NCI-H2081 (cell line): ENCODE data around the gene ETV3L.
"Not testable (repeated sequence)": the region's sequence is repeated elsewhere in the genome, so short reads cannot be mapped to it uniquely, and the experiment has no call there.

ENCODE experiments used
- DNase-seq, 2 experiments: peaks; one replicate each; lab custom pipeline; 2025; lab: John Stamatoyannopoulos, UW

The ETV3L gene

DNA sequence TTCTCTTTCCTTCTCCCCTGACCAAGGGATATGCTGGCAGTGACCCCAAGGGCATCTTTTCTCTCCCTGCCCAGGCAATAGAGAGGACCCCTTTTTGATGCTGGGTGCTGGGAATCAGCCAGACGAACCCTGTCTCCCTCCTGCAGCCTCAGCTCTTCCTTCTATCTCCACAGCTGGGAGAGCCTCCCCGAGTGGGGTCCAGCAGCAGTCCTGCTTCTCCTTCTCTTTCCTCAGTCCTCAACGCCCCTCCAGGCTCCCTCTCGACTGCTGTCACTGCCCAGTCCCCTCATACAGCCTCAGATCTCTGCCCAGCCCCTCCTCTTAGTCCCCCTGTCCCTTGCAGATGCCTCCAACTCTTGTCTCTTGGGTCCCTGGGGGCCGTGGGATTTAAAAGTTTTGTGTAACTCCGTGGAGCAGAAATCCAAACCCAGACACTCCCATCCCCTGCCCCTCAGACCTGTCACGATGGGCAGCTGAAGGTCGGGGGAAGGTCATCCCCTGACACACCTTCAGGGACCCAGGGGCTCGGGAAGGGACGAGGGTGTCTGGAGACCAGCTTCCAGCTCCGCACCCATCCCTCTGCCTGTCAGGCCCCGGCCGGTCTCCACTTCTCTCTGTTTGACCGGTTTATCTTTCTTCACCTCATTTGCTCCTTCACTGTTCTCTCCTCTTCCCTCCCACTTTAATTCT lies 5.8 kb upstream of the ETV3L start:
- DNase-seq, result no peak

DNA sequence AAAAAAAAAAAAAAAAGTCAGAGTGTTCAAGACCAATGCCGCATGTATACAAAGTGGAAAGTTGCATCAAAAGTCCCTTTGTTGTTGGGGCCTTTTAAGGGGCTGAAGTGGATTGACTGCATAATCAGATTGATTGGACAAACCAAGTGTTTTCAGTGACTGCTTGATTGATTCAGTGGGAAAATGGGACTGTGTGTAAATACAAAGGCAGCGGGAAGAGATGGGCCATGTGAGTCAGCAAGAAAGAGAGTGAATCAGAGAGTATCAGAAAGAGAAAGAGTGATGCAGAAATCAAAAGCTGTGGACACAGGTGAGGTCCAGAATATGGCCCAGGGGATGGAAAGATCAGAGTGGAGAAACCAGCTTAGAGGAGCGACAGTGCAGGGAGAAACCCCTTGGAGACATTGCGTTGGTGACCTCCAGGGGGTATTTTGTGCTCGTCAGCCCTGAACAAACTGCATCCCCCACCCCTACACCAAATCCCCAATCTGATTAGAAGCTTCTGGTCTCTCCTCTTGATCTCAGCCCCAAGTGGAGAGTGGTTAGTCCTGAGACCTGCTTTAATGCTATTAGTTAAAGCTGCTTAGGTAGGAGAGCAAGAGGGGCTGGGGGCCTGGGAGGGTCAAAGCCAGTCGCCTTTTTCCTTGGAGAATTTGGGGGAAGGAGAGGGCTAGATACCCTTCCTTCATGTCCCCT lies 5.1 kb upstream of the ETV3L start:
- no peak for DNase-seq

DNA sequence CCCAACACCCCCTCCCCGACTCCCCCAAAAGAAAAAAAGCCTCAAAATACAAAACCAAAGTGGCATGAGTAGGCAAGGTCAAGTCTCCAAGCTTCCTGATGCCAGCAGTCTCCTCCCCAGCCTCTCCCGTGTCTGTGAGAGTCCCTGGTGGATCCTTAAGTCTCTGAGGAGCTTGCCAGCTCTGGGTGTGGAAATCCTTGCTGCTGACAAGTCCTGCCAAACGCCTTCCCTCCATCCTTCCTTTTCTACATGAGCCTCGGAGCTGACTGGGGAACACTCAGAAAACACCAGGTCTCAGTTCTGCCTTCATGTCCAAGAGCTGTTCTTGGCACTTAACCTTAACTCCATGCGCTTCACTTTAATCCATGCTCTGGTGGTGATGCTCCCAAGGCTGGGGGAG lies 3.7 kb upstream of the ETV3L start:
- DNase-seq, result no peak

DNA sequence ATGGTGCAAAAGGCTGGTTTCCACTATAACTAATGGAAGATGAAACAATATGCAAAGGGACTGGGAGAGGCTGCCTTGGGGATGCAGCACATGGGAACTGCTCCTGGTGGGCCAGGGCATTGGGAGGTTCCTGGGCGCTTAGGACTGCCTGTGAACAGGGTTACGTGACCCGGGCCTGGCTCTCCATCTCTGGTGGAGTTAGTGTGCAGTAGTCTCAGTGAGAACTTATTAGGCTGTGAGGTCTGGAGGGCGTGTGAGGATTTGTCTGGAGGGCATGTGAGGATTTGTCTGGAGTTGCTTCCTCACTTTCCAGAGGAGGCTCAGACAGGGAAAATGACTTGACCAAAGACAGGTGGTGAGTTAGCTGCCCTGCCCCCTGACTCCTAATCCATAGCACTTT lies 1.5 kb upstream of the ETV3L start:
- no peak for DNase-seq

DNA sequence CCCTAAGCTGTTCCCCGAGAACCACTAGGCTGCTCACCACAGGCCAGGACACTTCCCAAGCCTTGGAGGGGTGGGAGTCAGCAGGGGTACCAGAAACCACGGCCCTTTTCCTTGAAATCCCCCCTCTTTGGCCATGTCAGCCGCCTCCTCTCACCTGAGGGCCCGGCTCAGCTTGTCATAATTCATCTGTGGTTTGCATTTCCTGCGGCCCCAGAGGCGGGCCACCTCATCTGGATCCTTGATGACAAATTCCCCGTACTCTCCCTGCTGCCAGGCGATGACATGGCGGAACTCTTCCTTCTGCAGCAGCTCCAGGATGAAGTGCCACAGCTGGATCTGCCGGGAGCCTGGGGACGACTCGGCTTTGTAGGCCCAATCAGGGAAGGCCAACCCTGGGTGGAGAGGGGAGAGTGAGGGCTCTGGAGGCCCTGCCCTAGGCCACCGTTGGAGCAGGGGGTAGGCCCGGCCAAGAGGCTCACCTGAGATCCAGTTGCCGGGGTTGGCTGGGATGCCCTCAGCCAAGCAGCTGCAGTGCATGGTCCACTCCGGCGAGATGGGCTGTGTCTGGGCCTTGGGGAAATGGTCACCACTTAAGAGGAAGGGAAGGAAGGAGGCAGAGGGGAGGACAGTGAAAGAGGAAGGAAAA lies 498 bp downstream of the ETV3L start:
- not testable (repeated sequence) for DNase-seq

DNA sequence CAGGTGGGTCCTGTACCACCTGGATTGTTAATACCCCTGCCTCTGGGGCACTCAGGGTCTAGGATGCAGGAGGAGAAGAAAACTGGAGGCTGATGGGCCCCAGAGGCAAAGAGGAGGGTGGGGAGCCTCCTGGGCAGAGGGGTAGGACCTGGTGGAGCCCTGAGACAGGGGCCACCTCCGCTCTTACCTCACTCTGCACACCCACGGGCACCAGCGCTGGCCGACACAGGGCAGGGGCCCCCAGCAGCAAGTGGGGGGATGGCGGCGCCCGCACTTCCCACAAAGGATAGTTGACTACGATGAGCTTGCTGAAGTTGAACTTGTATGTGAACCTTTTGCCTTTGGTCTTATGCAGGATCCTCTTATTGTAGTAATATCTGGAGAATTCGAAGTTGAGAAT lies 1.1 kb downstream of the ETV3L start:
- no peak for DNase-seq

DNA sequence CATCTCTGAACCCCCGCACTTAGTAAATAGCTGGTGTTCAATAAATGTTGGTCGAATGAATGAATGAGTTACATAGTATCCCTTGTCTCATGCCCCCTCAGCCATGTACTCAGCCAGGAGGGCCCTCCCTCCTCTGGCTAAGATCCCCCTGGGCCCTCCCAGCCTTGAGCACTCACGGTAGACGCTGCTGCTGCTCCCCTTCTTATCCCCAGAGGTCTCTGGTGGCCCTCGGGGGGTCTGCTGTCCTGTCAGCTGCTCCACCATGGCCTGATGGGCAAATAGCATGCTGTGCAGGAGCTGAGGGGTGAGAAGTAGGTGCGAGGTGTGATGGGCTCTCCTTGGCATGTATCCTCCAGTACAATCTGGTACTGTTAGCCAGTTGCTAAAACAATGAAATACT lies 1.9 kb downstream of the ETV3L start:
- no peak for DNase-seq

DNA sequence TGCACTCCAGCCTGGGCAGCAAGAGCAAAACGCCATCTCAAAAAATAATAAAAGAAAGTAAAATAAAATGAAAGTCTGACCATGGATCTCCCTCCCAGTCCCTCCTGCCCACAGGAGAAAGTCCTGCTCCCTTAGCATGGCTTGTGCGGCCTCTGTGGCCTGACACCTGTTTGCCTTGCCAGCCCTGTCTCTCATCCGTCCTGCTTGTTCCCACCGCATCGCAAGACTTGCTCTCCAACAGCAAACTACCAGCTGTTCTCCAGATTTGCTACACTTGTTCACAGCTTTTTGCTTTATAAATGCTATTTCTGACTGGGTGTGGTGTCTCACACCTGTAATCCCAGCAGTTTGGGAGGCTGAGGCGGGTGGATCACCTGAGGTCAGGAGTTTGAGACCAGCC lies 2.7 kb downstream of the ETV3L start:
- DNase-seq, result no peak

DNA sequence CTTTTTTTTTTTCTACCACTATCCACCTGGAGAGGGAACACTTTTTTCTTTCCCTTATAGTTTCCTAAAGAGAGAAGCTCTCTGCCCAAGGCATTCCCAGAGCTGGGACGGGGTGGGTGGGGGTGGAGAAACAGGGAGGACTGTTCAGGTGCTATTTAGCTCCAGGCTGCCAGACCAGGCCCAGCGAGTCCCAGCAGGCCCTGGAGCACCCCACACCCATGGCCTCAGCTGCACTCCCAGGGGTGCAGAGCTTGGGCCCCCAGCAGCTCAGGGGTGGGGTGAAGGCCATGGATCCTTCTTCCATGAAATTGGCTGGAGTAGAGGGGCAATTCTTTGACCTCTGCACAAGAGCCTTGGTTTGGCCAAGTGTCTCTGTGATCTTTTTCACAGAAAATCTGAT lies 4.1 kb downstream of the ETV3L start:
- no peak for DNase-seq

DNA sequence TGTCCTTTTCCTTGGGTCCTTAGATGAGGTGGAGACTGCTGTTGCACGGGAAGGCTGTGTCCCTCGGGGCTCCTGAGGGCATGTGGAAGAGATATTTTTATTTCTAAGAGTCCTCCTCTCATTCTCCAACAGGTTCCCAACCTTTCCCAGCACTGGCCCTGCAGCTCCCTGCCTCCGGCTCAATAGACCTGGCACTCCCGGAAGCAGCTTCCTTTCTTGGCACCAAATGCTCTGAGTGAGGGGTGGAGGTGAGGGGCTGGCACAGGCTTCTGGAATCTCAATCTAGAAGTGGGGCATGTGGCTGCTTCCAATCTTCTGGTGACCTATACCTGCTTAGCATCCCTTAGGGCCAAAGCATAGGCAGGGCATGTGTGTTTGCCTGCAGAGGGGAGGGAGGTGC lies 4.5 kb downstream of the ETV3L start:
- DNase-seq, result no peak

DNA sequence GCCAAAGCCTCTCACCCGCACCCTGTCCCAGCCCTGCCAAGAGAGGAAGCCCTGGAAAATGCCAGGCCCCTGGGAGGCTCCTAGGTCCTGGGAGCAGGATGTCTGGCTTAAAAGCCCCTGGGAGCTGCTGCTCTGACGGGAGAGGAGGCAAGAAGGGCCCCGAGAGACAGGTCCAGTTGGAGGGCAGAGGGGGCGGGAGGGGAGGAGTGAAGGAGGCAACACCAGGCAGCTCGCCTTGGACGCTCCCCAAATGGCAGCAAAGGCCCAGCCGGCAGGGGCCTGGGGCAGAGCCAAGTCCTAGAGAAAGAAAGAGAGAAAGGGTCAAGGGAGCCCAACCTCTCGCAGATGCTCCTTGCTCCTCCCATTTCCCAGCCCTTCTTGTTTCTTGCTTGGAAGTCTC lies 6.8 kb downstream of the ETV3L start:
- no peak for DNase-seq

DNA sequence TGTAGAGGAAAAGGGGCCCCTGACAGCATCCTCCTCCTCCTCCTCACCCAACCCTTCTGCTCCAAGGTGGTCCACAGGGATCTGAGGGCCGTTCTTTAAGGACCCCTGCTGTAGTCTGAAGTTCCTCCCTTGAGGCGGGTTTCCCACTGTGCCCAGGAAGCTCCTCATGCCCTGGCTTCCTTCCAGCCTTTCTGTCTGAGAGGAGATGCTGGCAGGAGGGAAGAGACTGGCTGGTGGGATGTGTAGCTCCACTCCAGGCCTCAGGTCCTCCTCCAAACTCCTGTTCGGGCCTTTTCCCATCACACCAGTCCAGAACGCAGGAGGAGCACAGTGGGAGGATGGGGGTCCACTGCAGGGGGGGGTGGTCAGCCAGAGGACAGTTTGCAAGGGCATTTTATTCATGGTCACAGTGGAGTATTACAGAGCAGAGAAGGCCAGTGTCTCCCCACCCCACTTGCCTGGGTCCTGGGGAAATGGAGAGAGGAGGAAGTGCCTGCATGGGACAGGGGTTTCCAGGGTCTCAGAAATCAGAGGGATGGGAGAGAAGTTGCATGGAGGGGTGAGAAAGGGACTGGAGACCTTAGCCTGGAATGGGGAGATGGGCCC lies 7.8 kb downstream of the ETV3L start:
- no peak for DNase-seq

DNA sequence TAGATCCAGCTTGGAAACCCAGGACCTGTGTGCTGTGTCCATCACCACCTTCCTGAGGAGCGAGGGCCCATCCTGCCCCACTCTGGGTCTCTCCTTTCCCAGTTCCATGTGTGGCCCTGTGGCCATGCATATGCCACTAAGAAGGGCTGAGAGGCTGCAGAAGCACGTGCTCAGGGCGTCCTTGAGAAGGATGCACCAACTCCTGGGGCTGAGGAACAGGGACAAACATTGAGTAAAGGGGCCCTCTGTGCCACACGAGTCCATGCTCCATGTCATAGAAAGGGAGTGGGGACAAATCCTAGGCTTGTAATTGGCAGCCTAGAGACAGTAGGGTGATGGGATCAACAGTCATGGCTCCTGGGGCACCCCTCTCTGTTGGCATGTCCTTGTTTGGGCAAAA lies 8.4 kb downstream of the ETV3L start:
- DNase-seq, result no peak

DNA sequence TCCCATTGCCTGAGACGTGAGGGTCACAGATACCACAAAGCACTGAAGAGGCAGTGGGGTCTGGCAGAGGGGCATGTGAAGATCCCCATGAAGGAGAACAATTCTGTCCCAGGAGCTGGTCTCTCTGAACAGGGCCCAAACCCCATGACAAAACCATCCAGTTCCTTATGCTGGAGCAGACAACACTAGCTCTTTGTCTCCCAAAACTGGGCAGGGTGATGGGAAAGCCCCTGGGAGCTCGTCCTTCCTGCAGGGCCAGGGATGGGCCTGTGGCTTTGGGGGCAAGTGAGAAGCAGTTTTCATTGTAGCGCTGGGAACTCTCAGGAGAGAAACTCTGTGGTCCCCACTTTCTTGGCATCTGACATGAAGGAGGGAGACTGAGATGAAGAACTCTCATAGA lies 8.8 kb downstream of the ETV3L start:
- DNase-seq, result no peak

DNA sequence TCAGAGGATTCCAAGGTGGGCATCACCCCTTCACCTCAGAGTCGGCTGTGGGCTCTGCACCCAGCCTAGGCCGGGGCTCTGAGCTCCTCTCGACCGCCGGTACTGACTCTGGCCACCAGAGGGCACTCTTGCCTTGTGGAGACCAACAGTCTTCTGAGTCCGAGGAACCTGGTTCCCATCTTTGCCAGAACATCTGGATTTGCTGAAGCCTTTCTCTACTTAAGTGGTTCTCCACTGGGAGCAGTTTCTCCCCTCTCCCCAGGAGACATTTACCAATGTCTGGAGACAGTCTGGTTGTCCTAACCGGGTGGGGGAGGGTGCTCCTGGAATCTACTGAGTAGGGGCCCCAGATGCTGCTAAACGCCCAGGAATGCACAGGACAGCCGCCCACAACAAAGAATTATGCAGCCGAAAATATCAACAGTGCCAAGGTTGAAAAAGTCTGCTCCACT lies 9.4 kb downstream of the ETV3L start:
- peak; percentile 77 to 87 for DNase-seq

DNA sequence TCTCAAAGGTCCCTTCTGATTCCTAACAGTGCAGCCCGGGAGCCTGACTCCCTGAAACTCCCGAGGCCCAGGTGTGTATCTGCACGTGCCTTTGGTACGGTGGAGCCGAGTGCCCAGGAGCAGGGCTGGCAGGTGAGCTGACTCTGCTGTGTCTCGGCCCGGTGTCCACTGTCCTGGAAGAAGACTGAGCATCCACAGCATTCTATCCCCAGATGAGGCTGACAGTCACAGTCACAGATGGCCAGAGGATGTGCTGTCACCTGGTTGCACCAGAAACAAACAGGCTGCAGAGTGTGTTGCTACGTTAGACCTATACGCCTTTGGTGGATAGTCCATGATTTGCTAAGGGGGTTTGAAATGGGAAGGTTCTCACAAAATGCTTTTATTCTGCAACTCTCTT lies 9.8 kb downstream of the ETV3L start:
- no peak for DNase-seq

DNA sequence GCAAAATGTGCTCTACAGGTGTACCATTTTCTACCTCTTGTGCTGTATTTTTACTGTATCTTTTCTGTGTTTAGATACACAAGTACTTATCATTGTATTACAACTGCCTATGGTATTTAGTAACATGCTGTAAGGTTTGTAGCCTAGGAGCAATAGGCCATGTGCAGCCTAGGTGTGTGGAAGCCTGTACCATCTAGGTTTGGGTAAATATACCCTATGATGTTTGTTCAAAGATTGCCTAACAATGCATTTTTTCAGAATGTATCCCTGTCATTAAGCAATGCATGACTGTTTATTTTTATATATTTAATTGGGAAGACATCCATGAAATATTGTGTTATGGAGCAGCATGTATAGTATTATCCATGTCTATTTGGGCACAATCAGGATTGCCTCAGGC lies 11.0 kb downstream of the ETV3L start:
- DNase-seq, result no peak

DNA sequence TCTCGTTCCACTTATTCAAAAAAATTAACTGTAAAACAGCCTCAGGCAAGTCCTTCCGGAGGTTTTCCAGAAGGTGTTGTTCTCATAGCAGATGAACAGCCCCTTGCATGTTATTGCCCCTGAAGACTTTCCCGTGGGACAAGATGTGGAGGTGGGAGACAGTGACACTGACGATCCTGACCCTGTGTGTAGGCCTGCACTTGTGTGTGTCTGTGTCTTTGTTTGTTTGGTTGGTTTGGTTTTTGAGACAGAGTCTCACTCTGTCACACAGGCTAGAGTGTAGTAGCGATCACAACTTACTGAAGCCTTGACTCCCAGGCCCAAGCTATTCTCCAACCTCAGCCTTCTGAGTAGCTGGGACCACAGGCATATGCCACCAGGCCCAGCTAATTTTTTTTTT lies 12.6 kb downstream of the ETV3L start:
- no peak for DNase-seq

DNA sequence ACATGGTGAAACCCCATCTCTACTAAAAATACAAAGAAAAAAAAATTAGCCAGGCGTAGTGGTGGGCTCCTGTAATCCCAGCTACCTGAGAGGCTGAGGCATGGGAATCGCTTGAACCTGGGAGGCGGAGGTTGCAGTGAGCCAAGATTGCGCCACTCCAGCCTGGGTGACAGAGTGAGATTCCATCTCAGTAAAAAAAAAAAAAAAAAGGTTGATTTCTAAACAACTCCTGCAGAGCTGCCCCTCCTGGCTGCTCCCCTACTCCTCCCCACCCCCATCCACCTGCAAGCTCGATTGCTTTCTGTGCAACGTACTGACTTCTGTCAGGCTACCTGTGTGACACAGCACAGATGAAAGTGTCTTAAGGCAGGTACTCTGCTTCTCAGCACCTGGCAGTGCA lies 13.3 kb downstream of the ETV3L start:
- DNase-seq, result no peak

DNA sequence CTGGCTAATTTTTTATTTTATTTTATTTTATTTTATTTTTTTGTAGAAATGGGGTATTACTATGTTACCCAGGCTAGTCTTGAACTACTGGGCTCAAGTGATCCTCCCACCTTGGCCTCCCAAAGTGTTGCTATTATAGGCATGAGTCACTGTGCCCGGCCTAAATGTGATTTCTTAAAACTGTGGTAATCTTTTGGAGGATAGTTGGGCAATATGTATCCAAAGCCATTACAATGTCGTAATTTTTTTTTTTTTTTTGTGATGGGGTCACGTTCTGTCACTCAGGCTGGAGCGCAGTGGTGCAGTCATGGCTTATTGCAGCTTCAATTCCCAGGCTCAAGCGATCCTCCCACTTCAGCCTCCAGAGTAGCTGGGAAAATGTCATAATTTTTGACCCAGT lies 14.2 kb downstream of the ETV3L start:
- DNase-seq, result no peak

DNA sequence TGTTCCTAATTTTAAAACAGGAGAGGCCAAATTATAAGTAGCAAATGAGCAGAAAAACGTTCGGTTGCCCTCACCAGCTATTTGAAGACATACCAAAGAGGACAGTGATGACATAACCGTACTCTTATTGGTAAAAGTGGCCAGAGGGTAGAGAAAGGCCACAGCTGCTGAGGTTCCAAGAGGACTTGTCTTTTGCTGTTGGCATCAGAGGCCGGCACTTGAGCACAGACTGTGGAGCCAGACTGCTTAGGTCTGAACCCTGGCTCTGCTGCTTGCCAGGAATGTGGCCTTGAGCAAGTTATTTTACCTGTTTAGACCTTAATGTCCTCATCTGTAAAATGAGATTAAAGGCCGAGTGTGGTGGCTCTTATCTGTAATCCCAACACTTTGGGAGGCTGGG lies 14.9 kb downstream of the ETV3L start:
- no peak for DNase-seq

DNA sequence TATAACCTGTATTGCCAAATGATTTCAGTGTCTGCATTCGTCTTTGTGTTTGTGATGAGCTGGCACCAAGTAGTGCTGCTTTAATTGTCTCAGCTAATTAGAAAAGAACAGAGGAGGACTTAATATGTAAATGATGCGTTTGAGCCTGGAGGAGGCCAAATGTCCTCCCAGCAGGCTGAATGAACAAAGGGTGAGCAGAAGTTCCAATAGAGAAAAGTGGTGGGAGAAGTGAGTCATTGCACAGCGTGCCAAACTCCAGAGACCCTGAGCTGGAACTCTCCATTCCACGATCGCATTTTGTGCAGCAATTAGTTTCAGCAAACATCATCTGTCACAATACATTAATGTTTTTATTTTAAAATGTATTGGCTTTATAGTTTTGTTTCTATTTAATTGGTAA lies 17.9 kb downstream of the ETV3L start:
- DNase-seq, result no peak

DNA sequence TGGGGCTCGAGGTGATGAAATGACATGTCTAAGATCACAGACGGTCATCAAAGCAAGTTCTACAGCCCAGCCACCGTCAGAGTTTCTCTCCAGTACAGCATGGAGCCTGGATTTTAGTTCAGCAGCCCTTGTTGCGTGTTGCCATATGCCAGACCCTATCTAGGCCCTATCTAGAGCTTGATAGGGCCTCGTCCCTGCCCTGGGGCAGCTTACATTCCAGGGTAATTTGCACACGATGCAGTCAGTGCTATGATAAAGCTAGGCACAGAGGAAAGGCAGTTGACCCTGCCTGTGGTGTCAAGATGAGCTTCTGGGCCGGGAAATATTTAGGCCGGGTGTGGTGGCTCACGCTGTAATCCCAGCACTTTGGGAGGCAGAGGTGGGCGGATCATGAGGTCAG lies 18.9 kb downstream of the ETV3L start:
- no peak for DNase-seq
